KMS-11 (cell line): ENCODE measurements around the gene AMOT.

ENCODE experiments used
- H2AFZ ChIP-seq: fragments of 200-600 bp; sonication (generic); 2 replicates; pipeline ENCODE4 v1.6.1; 2016; ENCODE audit warnings: antibody characterized with exemption, mixed run types, low read depth
- H3K27ac ChIP-seq: fragments of 200-600 bp; sonication (generic); 2 replicates; pipeline ENCODE4 v1.6.1; 2016; ENCODE audit warnings: mild to moderate bottlenecking, mixed run types
- H3K27me3 ChIP-seq: fragments of 200-600 bp; sonication (generic); 2 replicates; pipeline ENCODE4 v1.6.1; 2017; ENCODE audit warnings: mild to moderate bottlenecking, low read depth, mixed run types, moderate library complexity; ENCODE audit not compliant: insufficient read depth
- H3K36me3 ChIP-seq: fragments of 200-600 bp; sonication (generic); 2 replicates; pipeline ENCODE4 v1.6.1; 2017; ENCODE audit warnings: mild to moderate bottlenecking, mixed run types; ENCODE audit not compliant: insufficient read depth
- H3K4me1 ChIP-seq: fragments of 200-600 bp; sonication (generic); 2 replicates; pipeline ENCODE4 v1.6.1; 2016; ENCODE audit warnings: mild to moderate bottlenecking, low read depth, mixed run types; ENCODE audit not compliant: poor library complexity, severe bottlenecking
- H3K4me2 ChIP-seq: fragments of 200-600 bp; sonication (generic); 2 replicates; pipeline ENCODE4 v1.7.0; 2016; ENCODE audit warnings: mild to moderate bottlenecking, mixed run types
- H3K4me3 ChIP-seq: fragments of 200-600 bp; sonication (generic); IDR thresholded peaks from 2 replicates; pipeline ENCODE4 v1.6.1; 2017; ENCODE audit warnings: low read depth, low read length, mixed read lengths; ENCODE audit not compliant: insufficient read depth
- H3K79me2 ChIP-seq: fragments of 200-600 bp; sonication (generic); 2 replicates; pipeline ENCODE4 v1.6.1; 2016; ENCODE audit warnings: low read depth, mixed run types; ENCODE audit not compliant: insufficient read depth
- H3K9ac ChIP-seq: fragments of 200-600 bp; sonication (generic); 2 replicates; pipeline ENCODE4 v1.6.1; 2016; ENCODE audit warnings: mild to moderate bottlenecking, mixed run types
- H4K20me1 ChIP-seq: fragments of 200-600 bp; sonication (generic); 2 replicates; pipeline ENCODE4 v1.6.1; 2016; ENCODE audit warnings: mild to moderate bottlenecking, mixed run types; ENCODE audit not compliant: insufficient read depth
- TF ChIP-seq, protein P1 (sequence below): fragments of 200-600 bp; sonication (generic); conservative IDR thresholded peaks from 2 replicates; pipeline ENCODE4 v1.6.1; 2017; ENCODE audit warnings: low read depth, mild to moderate bottlenecking, antibody characterized with exemption, low read length, moderate library complexity, mixed read lengths

Gene AMOT

DNA sequence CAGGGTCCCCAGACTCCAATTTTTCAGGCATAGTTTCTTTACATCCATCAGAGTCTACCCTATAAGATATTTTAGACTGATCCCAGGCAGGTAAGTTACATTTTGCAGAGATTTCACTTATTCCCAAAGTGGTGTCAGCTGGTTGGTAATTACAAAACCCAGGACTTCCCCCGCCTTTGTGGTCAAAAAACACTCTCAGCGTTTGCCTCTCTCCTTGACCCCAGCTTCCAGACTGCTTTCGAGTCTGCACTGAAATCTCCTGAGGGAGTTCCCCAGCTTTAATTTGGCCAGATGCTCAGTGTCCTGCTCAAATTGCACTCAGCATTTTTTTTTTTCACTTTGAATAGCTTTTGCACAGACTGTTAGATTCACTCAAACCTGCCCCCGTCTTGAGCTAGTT, 11.2 kb upstream of the AMOT start:
- peak overlapping the region; percentile 73 for H3K4me2 ChIP-seq

DNA sequence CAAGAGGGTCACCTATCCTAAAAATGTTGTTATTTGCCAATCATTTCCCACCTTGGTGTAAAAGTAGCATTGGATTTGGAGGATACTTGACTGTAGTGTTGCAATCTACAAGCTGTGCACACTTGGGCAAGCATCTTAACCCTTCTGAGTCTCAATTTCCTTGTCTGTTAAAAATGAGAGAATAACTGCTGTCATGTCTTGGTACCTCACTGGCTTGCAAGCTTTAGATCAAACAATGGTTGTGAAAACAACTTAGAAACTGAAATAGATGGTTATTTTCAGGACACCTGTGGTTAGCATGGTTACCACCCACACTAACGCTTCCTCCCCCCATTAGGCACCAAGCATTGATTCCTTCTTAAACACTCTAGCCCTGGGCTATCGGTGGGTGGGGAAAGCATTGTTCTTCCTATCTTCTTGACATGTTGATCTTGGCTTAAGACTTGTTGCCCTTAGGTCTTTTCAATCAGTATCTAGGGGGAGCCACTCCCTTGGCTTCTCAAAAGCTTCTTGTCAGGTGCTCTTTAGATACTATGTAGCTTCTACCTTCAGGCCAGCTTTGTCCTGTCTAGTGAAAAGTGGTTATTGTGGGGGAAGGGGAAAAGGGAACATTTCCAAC, 10.6 kb upstream of the AMOT start:
- no peak overlapping the region for H3K9ac ChIP-seq
- H3K4me3 ChIP-seq: no peak overlapping the region
- H3K36me3 ChIP-seq: no peaks in the 10 kb centered on the region
- TF ChIP-seq, protein P1, sequence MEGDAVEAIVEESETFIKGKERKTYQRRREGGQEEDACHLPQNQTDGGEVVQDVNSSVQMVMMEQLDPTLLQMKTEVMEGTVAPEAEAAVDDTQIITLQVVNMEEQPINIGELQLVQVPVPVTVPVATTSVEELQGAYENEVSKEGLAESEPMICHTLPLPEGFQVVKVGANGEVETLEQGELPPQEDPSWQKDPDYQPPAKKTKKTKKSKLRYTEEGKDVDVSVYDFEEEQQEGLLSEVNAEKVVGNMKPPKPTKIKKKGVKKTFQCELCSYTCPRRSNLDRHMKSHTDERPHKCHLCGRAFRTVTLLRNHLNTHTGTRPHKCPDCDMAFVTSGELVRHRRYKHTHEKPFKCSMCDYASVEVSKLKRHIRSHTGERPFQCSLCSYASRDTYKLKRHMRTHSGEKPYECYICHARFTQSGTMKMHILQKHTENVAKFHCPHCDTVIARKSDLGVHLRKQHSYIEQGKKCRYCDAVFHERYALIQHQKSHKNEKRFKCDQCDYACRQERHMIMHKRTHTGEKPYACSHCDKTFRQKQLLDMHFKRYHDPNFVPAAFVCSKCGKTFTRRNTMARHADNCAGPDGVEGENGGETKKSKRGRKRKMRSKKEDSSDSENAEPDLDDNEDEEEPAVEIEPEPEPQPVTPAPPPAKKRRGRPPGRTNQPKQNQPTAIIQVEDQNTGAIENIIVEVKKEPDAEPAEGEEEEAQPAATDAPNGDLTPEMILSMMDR: no peak
- H3K79me2 ChIP-seq: no peaks in the 10 kb centered on the region
- peaks cover 29% of the 10 kb centered on the region for H3K4me1 ChIP-seq
- no peak overlapping the region; the same call in 1 of the 2 replicates for H3K27ac ChIP-seq
- H3K4me2 ChIP-seq: peak overlapping the region; percentile 73
- no peak overlapping the region for H2AFZ ChIP-seq
- H3K27me3 ChIP-seq: peaks cover 9% of the 10 kb centered on the region; the same call in 1 of the 2 replicates
- H4K20me1 ChIP-seq: no peaks in the 10 kb centered on the region

More for the DNA sequence above, 11.2 kb upstream of the AMOT start:
- TF ChIP-seq, protein P1: no peak
- Histone ChIP-seq H2AFZ (no peak overlapping the region), H3K79me2 (no peaks in the 10 kb centered on the region), H3K36me3 (no peaks in the 10 kb centered on the region), H3K27ac (no peak overlapping the region; the same call in 1 of the 2 replicates), H3K9ac (no peak overlapping the region), H3K4me1 (peaks cover 29% of the 10 kb centered on the region), H3K27me3 (peaks cover 9% of the 10 kb centered on the region; the same call in 1 of the 2 replicates), H3K4me3 (no peak overlapping the region), H4K20me1 (no peaks in the 10 kb centered on the region)

DNA sequence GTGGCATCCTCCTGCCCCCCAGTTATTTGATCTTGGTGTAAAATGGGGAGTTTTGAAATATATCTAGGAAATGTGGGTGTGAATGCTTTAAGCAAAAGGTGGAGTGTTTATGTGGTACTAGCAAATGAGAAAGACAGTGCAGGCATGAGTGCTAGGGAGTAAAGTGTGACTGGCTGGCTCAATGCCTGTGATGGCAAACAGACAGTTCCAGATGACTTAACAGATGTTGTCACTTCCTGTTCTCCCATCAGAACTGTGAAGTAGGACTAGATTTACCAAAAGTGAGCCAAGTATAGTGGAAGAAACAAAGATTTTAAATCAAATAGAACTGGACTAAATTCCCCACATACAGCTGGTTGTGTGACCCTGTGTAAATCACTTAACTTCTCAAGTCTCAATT, 8.4 kb upstream of the AMOT start:
- no peak overlapping the region for H3K9ac ChIP-seq
- H3K27ac ChIP-seq: no peak overlapping the region
- H3K27me3 ChIP-seq: peaks cover 8% of the 10 kb centered on the region; the same call in 1 of the 2 replicates
- no peaks in the 10 kb centered on the region for H4K20me1 ChIP-seq
- no peak overlapping the region for H2AFZ ChIP-seq
- peaks cover 29% of the 10 kb centered on the region for H3K4me1 ChIP-seq
- no peaks in the 10 kb centered on the region for H3K36me3 ChIP-seq
- no peaks in the 10 kb centered on the region for H3K79me2 ChIP-seq
- TF ChIP-seq, protein P1: no peak
- no peak overlapping the region for H3K4me3 ChIP-seq
- no peak overlapping the region for H3K4me2 ChIP-seq

DNA sequence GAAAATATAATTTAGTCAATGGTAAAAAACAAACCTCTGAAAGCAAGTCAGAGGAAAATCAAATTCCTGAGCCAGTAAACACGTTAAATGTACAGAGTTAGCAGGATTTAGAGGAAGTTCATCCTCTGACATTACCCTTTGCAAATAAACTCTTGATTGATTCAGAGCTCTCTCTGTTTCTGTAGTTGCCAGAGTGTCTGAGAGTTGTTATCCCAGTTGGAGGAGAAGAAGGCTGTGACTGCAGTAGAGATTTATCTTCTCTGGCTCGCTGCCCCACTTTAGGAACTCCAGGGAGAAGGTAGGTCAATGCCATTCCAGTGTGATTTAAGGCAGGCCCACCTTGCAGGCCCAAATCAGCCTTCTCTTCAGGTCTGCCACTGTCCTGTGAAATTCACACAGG, 6.2 kb upstream of the AMOT start:
- H3K27ac ChIP-seq: no peak overlapping the region

More for the DNA sequence above, 6.2 kb upstream of the AMOT start:
- Histone ChIP-seq H3K4me1 (peaks cover 16% of the 10 kb centered on the region), H3K4me3 (no peak overlapping the region), H4K20me1 (no peaks in the 10 kb centered on the region), H3K9ac (no peak overlapping the region), H3K79me2 (no peaks in the 10 kb centered on the region), H3K27me3 (no peaks in the 10 kb centered on the region; the same call in 1 of the 2 replicates), H3K4me2 (no peak overlapping the region), H2AFZ (no peak overlapping the region), H3K36me3 (no peaks in the 10 kb centered on the region)
- TF ChIP-seq, protein P1: no peak
